Activated T-cell treated with anti-CD3 and anti-CD28 coated beads, Interleukin-2, amount 50 U/mL, for 48 hours (primary cell): ENCODE data around the gene NFXL1.

Experiments used
- DNase-seq, 2 experiments: peaks; one replicate each; pipeline ENCODE4 v3.0.0-alpha.2; 2020

The NFXL1 gene

GRCh38 chr4:47882228-47882627 lies 32.2 kb downstream of the NFXL1 start:
- DNase-seq = no peak

- no peak for DNase-seq
These were observed 34.9 kb downstream of the NFXL1 start for GRCh38 chr4:47879458-47879857.

GRCh38 chr4:47876784-47877546 lies 37.4 kb downstream of the NFXL1 start:
- DNase-seq = no peak

DNA sequence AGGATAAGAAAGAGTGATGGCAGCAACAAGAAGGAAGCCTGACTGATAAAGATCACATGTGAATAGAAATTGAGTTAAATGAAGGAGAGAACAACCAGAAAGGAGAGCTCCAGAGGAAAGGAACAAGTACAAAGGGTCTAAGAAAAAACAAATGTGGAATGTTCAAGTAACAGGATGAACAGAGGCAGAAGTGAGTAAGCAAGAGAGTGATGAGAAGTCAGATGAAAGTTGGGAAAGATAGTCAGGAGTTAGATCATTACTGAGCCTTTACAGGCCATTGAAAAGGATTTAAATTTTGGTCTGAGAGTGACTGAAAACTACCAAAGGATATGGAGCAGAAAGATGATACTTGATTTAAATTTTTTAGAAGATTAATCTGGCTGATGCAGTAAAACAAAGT lies 38.1 kb downstream of the NFXL1 start:
- no peak for DNase-seq

DNA sequence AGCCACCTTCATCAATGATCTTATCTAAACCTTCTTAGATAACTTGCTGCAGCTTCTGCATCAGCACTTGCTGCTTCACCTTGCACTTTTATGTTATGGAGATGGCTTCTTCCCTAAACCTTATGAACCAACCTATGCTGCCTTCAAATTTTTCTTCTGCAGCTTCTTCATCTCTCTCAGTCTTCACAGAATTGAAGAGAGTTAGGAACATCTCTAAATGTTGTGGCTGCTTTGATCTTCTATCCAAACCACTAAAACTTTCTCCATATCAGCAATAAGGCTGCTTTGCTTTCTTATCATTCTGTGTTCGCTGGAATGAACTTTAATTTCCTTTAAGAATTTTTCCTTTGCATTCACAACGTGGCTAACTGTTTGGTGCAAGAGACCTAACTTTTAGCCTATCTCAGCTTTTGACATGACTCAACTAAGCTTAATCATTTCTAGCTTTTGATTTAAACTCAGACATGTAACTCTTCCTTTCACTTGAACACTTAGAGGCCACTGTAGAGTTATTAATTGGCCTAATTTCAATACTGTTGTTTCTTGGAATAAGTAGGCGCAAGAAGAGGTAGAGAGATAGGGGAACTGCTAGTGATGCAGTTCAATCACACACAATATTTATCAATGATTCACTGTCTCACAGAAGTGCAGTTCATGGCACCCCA lies 40.4 kb downstream of the NFXL1 start:
- DNase-seq = no peak

GRCh38 chr4:47863486-47863885 lies 50.9 kb downstream of the NFXL1 start:
- no peak for DNase-seq

GRCh38 chr4:47862297-47862696 lies 52.1 kb downstream of the NFXL1 start:
- no peak for DNase-seq

GRCh38 chr4:47860305-47860704 lies 54.1 kb downstream of the NFXL1 start:
- no peak for DNase-seq

- no peak for DNase-seq
These were observed 56.4 kb downstream of the NFXL1 start for GRCh38 chr4:47858006-47858405.

- DNase-seq = no peak
These were observed 57.7 kb downstream of the NFXL1 start for GRCh38 chr4:47856713-47857112.

DNA sequence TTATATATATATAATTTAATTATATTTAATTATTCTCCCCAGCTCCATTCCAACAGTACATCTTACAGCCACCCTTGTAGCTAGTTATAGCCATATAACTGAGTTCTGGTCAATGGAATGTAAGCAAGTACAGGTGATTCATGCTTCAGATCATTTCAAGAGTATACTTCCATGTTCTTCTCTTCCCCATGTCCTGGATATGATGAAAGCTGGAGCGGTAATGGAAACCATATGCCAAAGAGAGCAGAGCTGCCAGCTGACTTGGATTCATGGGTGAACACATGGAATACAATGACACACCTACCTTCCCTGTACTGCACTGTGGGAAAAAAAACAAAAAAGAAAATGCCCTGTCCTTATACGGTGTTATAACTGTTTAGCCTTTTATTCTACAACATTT lies 59.0 kb downstream of the NFXL1 start:
- DNase-seq = no peak

GRCh38 chr4:47852136-47852535 lies 62.2 kb downstream of the NFXL1 start:
- no peak for DNase-seq

GRCh38 chr4:47849466-47849865 lies 64.9 kb downstream of the NFXL1 start:
- DNase-seq = no peak

DNA sequence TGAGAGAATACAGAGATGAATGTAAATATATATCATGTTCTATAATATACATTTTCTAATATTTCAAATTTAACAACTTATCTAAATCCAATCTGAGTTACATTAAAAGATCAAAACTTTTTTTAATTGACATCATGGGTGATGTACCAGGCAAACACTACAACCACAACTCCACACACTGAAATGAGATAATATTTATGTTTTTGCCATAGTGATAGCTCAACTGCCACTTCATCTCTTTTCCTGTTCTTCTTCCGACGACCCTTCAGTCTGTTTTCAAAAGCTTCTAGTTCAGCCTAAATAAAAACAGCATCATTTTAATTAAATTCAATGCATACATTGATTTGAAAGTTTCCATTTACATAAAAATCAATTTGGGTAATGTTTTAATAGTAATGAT lies 66.3 kb downstream of the NFXL1 start:
- DNase-seq = no peak

DNA sequence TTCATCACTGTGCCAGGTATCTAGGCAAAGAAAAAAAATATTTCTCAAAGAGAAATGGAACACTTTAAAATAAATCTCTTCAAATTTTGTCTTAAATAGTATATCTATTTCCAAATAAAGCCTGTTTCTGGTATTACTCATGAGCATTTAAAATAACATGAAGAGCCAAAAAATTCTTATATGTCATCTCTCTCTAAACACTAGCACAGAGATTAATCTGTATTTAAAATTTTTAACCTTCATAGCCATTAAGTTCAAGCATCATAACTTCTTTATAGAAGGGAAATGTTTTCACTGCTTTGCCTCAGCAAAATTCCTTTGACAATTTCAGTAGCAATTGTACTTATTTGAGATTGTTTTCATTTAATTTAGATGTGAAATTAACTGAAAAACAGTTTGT lies 71.4 kb downstream of the NFXL1 start:
- DNase-seq = no peak

DNA sequence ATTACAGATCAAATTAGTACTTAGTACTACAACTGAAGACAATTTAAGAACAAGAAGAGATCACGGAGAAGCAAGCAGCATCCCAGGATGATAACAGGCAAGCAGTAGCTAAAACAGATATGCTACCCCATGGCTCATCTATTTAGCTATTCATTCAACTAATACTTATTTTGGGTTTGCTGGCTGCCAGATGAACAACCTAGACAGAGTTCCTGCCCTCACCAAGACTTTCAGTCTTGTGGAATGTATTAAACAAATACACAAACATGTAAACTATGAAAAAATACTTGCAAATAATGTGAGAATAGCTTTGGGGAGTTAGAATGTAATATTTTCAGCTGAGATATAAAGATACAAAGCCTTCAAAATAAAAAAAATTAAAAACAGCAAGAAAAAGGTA lies 74.1 kb downstream of the NFXL1 start:
- DNase-seq = no peak

- peak; percentile 69 to 71 for DNase-seq
These were observed 75.1 kb downstream of the NFXL1 start for GRCh38 chr4:47839259-47839658.

DNA sequence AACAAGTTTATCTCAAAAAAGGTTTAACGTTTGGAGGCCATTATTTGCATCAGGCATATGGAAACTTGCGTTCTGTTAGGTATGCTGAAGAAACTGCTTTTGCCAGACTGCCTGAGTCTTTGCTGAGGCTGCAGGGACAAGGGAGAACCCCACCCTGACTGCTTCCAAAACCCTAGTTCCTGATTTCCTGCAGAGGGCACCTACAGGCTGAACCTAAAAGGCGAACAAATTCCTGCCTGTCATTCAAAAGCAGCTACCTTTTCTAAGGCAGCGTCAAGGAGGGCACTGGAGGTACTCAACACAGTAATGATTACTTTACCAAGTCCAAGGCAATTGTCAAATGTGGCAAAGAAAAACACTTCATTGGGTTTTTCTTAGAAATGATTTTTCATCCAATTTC lies 75.9 kb downstream of the NFXL1 start:
- DNase-seq = no peak

GRCh38 chr4:47837908-47838294 lies 76.5 kb downstream of the NFXL1 start, which contains the start of gene CORIN:
CORIN (minus strand) TSS chr4:47838067; CDS start chr4:47837949, 118 bp downstream.
- DNase-seq = no peak

GRCh38 chr4:47837094-47837907 lies 77.1 kb downstream of the NFXL1 start:
- peak; percentile 57 to 65 for DNase-seq

GRCh38 chr4:47836641-47837093 lies 77.7 kb downstream of the NFXL1 start:
- peak; percentile 68 to 75 for DNase-seq

GRCh38 chr4:47835494-47835893 lies 78.9 kb downstream of the NFXL1 start:
- no peak for DNase-seq

DNA sequence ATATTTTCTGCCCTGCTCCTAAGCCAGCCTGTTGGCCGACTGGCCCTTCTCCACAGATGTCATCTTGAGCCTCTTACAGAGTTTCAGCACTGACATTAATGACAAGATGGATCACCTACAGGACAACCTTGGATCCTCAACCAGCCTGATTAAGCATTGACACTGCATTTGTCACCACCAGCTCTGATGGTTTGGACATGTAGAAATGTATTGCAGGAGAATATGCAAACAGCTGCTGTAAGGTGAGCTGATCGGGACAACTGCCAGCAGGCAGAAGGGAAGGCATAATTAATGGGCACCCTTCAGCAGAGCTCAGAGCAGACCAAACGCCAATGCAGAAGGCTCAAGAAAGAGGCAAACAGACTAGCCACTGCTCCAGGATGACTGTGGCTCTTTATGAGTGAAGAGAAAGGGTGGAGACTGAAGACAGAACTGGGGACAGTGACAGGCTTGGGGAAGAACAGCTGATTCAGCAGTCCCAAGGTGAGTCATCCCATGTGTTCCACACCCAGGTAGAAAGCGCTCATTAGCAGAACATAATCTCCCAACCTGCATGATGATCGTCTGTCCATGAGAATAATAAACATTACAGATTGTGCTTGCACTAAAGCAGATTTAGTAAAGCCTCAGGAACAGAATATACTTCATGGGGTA lies 83.2 kb downstream of the NFXL1 start:
- no peak for DNase-seq
